ENCODE measurements around the gene WDR53. TPM values are rescaled to one million over a fixed set of nuclear protein-coding genes. Genes with fewer than 3 reads are reported as not detected.

WDR53 gene
- total RNA-seq, 1 experiment from 2014 or later = 18.6 TPM

- H3K27ac ChIP-seq (ENCODE audit: low read length) = no peak overlapping the region
- ATAC-seq = no peak
- no peak for DNase-seq (ENCODE audit: low read depth, low spot score)
- POLR2A ChIA-PET = interaction anchor here (0.6 kb wide), 1 partner anchor 327 kb away, joined by 7 read pairs; no protein-coding TSS in a partner anchor
- H3K4me1 ChIP-seq (ENCODE audit: control insufficient read depth, insufficient read depth, low read length) = no peaks in the 10 kb centered on the region
- TF ChIP-seq TCF7L2 (IDR thresholded peaks at IDR 0.05; ENCODE audit: low read depth, low read length) (no peak), SIN3A (IDR thresholded peaks at IDR 0.05; ENCODE audit: borderline replicate concordance, insufficient read depth, low read depth, low read length) (no peak), REST (IDR thresholded peaks at IDR 0.05; ENCODE audit: insufficient read depth in 1 of 2, low read depth in 2 of 2, low read length in 1 of 2) (no peak), POLR2AphosphoS5 (IDR thresholded peaks at IDR 0.05; ENCODE audit: low read depth, low read length) (no peak), CTCF (IDR thresholded peaks at IDR 0.05) (no peak)
- no peaks in the 10 kb centered on the region for H3K27me3 ChIP-seq (ENCODE audit: control insufficient read depth, insufficient read depth, low read length)
- no TSS peak for BruUV-seq (replicated peaks)
- H3K9me3 ChIP-seq (ENCODE audit: control insufficient read depth, insufficient read depth, low read depth, low read length) = no peaks in the 10 kb centered on the region
- CTCF ChIA-PET = interaction anchor here (1.4 kb wide), 1 partner anchor 10 kb away, joined by 4 read pairs; no protein-coding TSS in a partner anchor
- in situ Hi-C loops (cut with HindIII; ENCODE audit: low pct_unique_long_range_greater_than_20kb, low sequenced_read_pairs) (no loop called here), intact Hi-C loops (cut with micrococcal nuclease; ENCODE audit: unreplicated experiment) (no loop called here)
- H3K36me3 ChIP-seq (ENCODE audit: control insufficient read depth, insufficient read depth, low read length) = no peaks in the 10 kb centered on the region
- no peak overlapping the region for H3K4me3 ChIP-seq (ENCODE audit: low read depth in 2 of 2, low read length in 2 of 2)
Measured at GRCh38 chr3:196531418-196531817, 36.9 kb downstream of the WDR53 start.

GRCh38 chr3:196528639-196529233 is 39.6 kb downstream of the WDR53 start:
- TF ChIP-seq SIN3A (IDR thresholded peaks at IDR 0.05; ENCODE audit: borderline replicate concordance, insufficient read depth, low read depth, low read length) (no peak), CTCF (IDR thresholded peaks at IDR 0.05) (peak; percentile 58)
- CTCF ChIA-PET = no interaction called here
- Histone ChIP-seq H3K4me1 (ENCODE audit: control insufficient read depth, insufficient read depth, low read length) (no peaks in the 10 kb centered on the region), H3K36me3 (ENCODE audit: control insufficient read depth, insufficient read depth, low read length) (no peaks in the 10 kb centered on the region), H3K4me3 (ENCODE audit: low read depth in 2 of 2, low read length in 2 of 2) (no peak overlapping the region; a peak in 1 of 4 replicates), H3K27me3 (ENCODE audit: control insufficient read depth, insufficient read depth, low read length) (no peaks in the 10 kb centered on the region), H3K27ac (ENCODE audit: low read length) (no peak overlapping the region), H3K9me3 (ENCODE audit: control insufficient read depth, insufficient read depth, low read depth, low read length) (no peaks in the 10 kb centered on the region)
- DNase-seq (ENCODE audit: low read depth, low spot score) (no peak), ATAC-seq (no peak)
- intact Hi-C loops (cut with micrococcal nuclease; ENCODE audit: unreplicated experiment) = loop anchor here (10.0 kb wide), 1 partner anchor 446 kb away; no protein-coding TSS in a partner anchor
- BruUV-seq (replicated peaks) = no TSS peak
- in situ Hi-C loops (cut with HindIII; ENCODE audit: low pct_unique_long_range_greater_than_20kb, low sequenced_read_pairs) = no loop called here
- POLR2A ChIA-PET = no interaction called here
